CD14-positive monocyte (primary cell): ENCODE measurements around the gene COL25A1. TPM values are rescaled to one million over a fixed set of nuclear protein-coding genes. Genes with fewer than 3 reads are reported as not detected.

Source experiments
- DNase-seq, 3 donors: peaks; one replicate each; pipeline ENCODE4 v3.0.0-alpha.2; 2011 to 2022
- H2AFZ ChIP-seq: 2 replicates; pipeline ENCODE4 v1.6.0; 2012; ENCODE audit warnings: mild to moderate bottlenecking, low read depth, low read length, inconsistent platforms; ENCODE audit not compliant: insufficient read depth, poor library complexity, severe bottlenecking
- H3K27ac ChIP-seq, 2 donors: 1 replicate in 1 of 2; 2 replicates in 1 of 2; pipeline ENCODE4 v1.5.1; 2012 to 2013; ENCODE audit warnings: low read length in 2 of 2, control low read depth in 1 of 2, inconsistent platforms in 1 of 2, low read depth in 1 of 2, mild to moderate bottlenecking in 1 of 2
- H3K27me3 ChIP-seq, 2 donors: one replicate each; pipeline versions ENCODE4 v1.6.0 to v1.6.1; 2011 to 2013; ENCODE audit warnings: low read length in 2 of 2; ENCODE audit not compliant: control insufficient read depth in 2 of 2, insufficient read depth in 2 of 2
- H3K36me3 ChIP-seq, 2 donors: replicated peaks in 1 of 2; 1 replicate in 1 of 2; 2 replicates in 1 of 2; pipeline versions ENCODE4 v1.5.1 to v1.6.1; 2012 to 2013; ENCODE audit warnings: low read length in 2 of 2, control low read depth in 1 of 2, inconsistent platforms in 1 of 2, mild to moderate bottlenecking in 1 of 2; ENCODE audit not compliant: insufficient read depth in 2 of 2, control insufficient read depth in 1 of 2
- H3K4me1 ChIP-seq, 2 donors: 1 replicate in 1 of 2; 2 replicates in 1 of 2; pipeline versions ENCODE4 v1.5.1 to v1.6.1; 2012 to 2013; ENCODE audit warnings: low read length in 2 of 2, control low read depth in 1 of 2, inconsistent platforms in 1 of 2, mild to moderate bottlenecking in 1 of 2, moderate library complexity in 1 of 2; ENCODE audit not compliant: insufficient read depth in 2 of 2, control insufficient read depth in 1 of 2
- H3K4me2 ChIP-seq: replicated peaks from 2 replicates; pipeline ENCODE3; 2012; ENCODE audit warnings: low read length, moderate library complexity, mild to moderate bottlenecking; ENCODE audit not compliant: poor library complexity, severe bottlenecking; ENCODE audit errors: extremely low read depth
- H3K4me3 ChIP-seq, 3 experiments: fragments of 200-600 bp in 1 of 3; sonication (generic) in 1 of 3; replicated peaks in 1 of 3; 1 replicate in 2 of 3; 2 replicates in 1 of 3; pipeline ENCODE4 v1.5.1; 2011 to 2013; ENCODE audit warnings: low read length in 3 of 3, mild to moderate bottlenecking in 3 of 3, control low read depth in 2 of 3, low read depth in 2 of 3, inconsistent platforms in 1 of 3, moderate library complexity in 1 of 3
- H3K79me2 ChIP-seq: 2 replicates; pipeline ENCODE4 v1.6.0; 2012; ENCODE audit warnings: mild to moderate bottlenecking, control low read depth, inconsistent platforms, low read length, moderate library complexity; ENCODE audit not compliant: insufficient read depth
- H3K9ac ChIP-seq: 2 replicates; pipeline ENCODE4 v1.6.0; 2017; ENCODE audit warnings: low read length, mild to moderate bottlenecking; ENCODE audit not compliant: insufficient read depth, poor library complexity, severe bottlenecking
- H3K9me3 ChIP-seq, 2 donors: replicated peaks in 1 of 2; 1 replicate in 1 of 2; 2 replicates in 1 of 2; pipeline versions ENCODE4 v1.5.1 to v1.6.1; 2012 to 2013; ENCODE audit warnings: low read length in 2 of 2, control low read depth in 1 of 2; ENCODE audit not compliant: control insufficient read depth in 1 of 2, insufficient read depth in 1 of 2
- H4K20me1 ChIP-seq: 2 replicates; pipeline ENCODE4 v1.6.0; 2012; ENCODE audit warnings: mild to moderate bottlenecking, low read length, control low read depth, moderate library complexity; ENCODE audit not compliant: insufficient read depth
- H3K27ac Mint-ChIP-seq, 7 donors: one replicate each; pipeline ENCODE4 v1.8.0; 2020; ENCODE audit warnings: mild to moderate bottlenecking in 7 of 7, mixed read lengths in 7 of 7, moderate library complexity in 6 of 7, inconsistent platforms in 2 of 7
- H3K27me3 Mint-ChIP-seq, 3 donors: one replicate each; pipeline ENCODE4 v1.8.0; 2021 to 2022; ENCODE audit warnings: low read depth in 3 of 3, mild to moderate bottlenecking in 3 of 3, mixed read lengths in 3 of 3, moderate library complexity in 3 of 3, inconsistent platforms in 1 of 3
- H3K36me3 Mint-ChIP-seq, 2 donors: one replicate each; pipeline ENCODE4 v1.8.0; 2020; ENCODE audit warnings: mixed read lengths in 2 of 2, inconsistent platforms in 1 of 2, mild to moderate bottlenecking in 1 of 2
- H3K4me1 Mint-ChIP-seq: one replicate; pipeline ENCODE4 v1.8.0; 2020; ENCODE audit warnings: mild to moderate bottlenecking, mixed read lengths
- H3K4me3 Mint-ChIP-seq, 2 donors: one replicate each; pipeline ENCODE4 v1.8.0; 2020; ENCODE audit warnings: mild to moderate bottlenecking in 2 of 2, mixed read lengths in 2 of 2, moderate library complexity in 1 of 2
- H3K9me3 Mint-ChIP-seq, 7 donors: one replicate each; pipeline ENCODE4 v1.8.0; 2020 to 2022; ENCODE audit warnings: mixed read lengths in 7 of 7, mild to moderate bottlenecking in 6 of 7, moderate library complexity in 6 of 7, inconsistent platforms in 2 of 7
- CTCF ChIP-seq: fragments of 200-600 bp; IDR thresholded peaks from one replicate; pipeline ENCODE4 v1.8.0; 2022; ENCODE audit warnings: antibody characterized with exemption, mild to moderate bottlenecking
- WGBS: methylation state at CpG from one replicate; pipeline ENCODE4 v1.1.5; 2013; ENCODE audit warnings: missing lambda C conversion rate; ENCODE audit not compliant: insufficient coverage; 5-methylcytosine and 5-hydroxymethylcytosine counted together
- intact Hi-C, 2 donors: fragments of 100-400 bp; cut with micrococcal nuclease; formaldehyde crosslinking; loops; one replicate each; pipeline versions ENCODE4 v1.15.0 to v1.15.1; 2023
- polyA plus RNA-seq, 3 donors: library from polyadenylated mRNA; depleted of rRNA in 1 of 3; unstranded in 2 of 3; stranded (reverse) in 1 of 3; fragments of 300-500 nt in 2 of 3; fragments of >200 nt in 1 of 3; fragmentation: Illumina TruSeq in 2 of 3; gene quantifications; 1 replicate in 2 of 3; 2 replicates in 1 of 3; pipeline ENCODE4 v1.2.3, GENCODE V29; 2012 to 2021

COL25A1 gene
- polyA plus RNA-seq, 3 donors: not detected

GRCh38 chr4:109296527-109296926 is 5.9 kb downstream of the COL25A1 start:
- no peak overlapping the region for H3K4me3 ChIP-seq

GRCh38 chr4:109295081-109295480 is 7.4 kb downstream of the COL25A1 start:
- H3K27ac ChIP-seq: no peak overlapping the region
- no peak overlapping the region for H3K4me3 ChIP-seq
- H2AFZ ChIP-seq: no peak overlapping the region
- no peaks in the 10 kb centered on the region for H3K4me1 ChIP-seq
- DNase-seq: no peak
- no peaks in the 10 kb centered on the region for H3K9me3 Mint-ChIP-seq
- H3K4me2 ChIP-seq: no peak overlapping the region
- no peak overlapping the region for H3K9ac ChIP-seq
- peaks cover 24 to 41% of the 10 kb centered on the region in 2 donors for H3K27me3 ChIP-seq
- H4K20me1 ChIP-seq: no peaks in the 10 kb centered on the region
- no peaks in the 10 kb centered on the region for H3K4me1 Mint-ChIP-seq
- no peaks in the 10 kb centered on the region for H3K9me3 ChIP-seq
- no peaks in the 10 kb centered on the region for H3K36me3 Mint-ChIP-seq
- H3K27ac Mint-ChIP-seq: no peak overlapping the region
- intact Hi-C loops: no loop called here
- no peak overlapping the region for H3K4me3 Mint-ChIP-seq
- no peaks in the 10 kb centered on the region for H3K79me2 ChIP-seq
- no peak for TF ChIP-seq CTCF
- no peaks in the 10 kb centered on the region for H3K36me3 ChIP-seq
- peaks cover 8 to 22% (median 8%) of the 10 kb centered on the region in 3 donors for H3K27me3 Mint-ChIP-seq

More at GRCh38 chr4:109296527-109296926, 5.9 kb downstream of the COL25A1 start:
- H3K27ac ChIP-seq: no peak overlapping the region
- H3K4me2 ChIP-seq: no peak overlapping the region
- no peak overlapping the region for H3K9ac ChIP-seq
- H2AFZ ChIP-seq: no peak overlapping the region
- H3K27me3 ChIP-seq: peaks cover 38 to 56% of the 10 kb centered on the region in 2 donors
- intact Hi-C loops: no loop called here
- no peaks in the 10 kb centered on the region for H3K36me3 ChIP-seq
- H4K20me1 ChIP-seq: no peaks in the 10 kb centered on the region
- DNase-seq: no peak
- H3K4me3 Mint-ChIP-seq: no peak overlapping the region
- H3K27ac Mint-ChIP-seq: no peak overlapping the region
- H3K4me1 ChIP-seq: no peaks in the 10 kb centered on the region
- no peaks in the 10 kb centered on the region for H3K36me3 Mint-ChIP-seq
- H3K27me3 Mint-ChIP-seq: peaks cover 21 to 35% (median 22%) of the 10 kb centered on the region in 3 donors
- peaks cover 2% of the 10 kb centered on the region for H3K4me1 Mint-ChIP-seq
- no CpG with 5 or more reads among the region's 2 CpGs for WGBS
- no peak for TF ChIP-seq CTCF
- no peaks in the 10 kb centered on the region for H3K79me2 ChIP-seq
- peaks cover 0 to 4% (median 3%) of the 10 kb centered on the region in 7 donors for H3K9me3 Mint-ChIP-seq
- peaks cover 2 to 3% of the 10 kb centered on the region in 2 donors for H3K9me3 ChIP-seq
